Kidney (tissue), 22 donors: Measurements from ENCODE around the gene PXT1. TPM values are rescaled to one million over a fixed set of nuclear protein-coding genes. Genes with fewer than 3 reads are reported as not detected.

Experiments
- DNase-seq, 5 donors: peaks; one replicate each; pipeline ENCODE4 v3.0.0-alpha.2; 2013 to 2020
- FAIRE-seq: peaks from 2 replicates; lab custom pipeline; 2012; peaks lifted over from hg19 to GRCh38; lab: Jason Lieb, UNC
- H3K27ac ChIP-seq, 2 donors: one replicate each; pipeline ENCODE4 v1.7.0; 2013; ENCODE audit warnings: low read depth in 2 of 2, low read length in 2 of 2, inconsistent platforms in 1 of 2
- H3K27me3 ChIP-seq: one replicate; pipeline ENCODE4 v1.7.1; 2013; ENCODE audit warnings: low read length, inconsistent platforms; ENCODE audit not compliant: control insufficient read depth, insufficient read depth
- H3K36me3 ChIP-seq, 3 donors: one replicate each; pipeline versions ENCODE4 v1.7.0 to v1.7.1; 2013; ENCODE audit warnings: low read length in 3 of 3, control low read depth in 1 of 3, inconsistent platforms in 1 of 3; ENCODE audit not compliant: insufficient read depth in 3 of 3, control insufficient read depth in 2 of 3
- H3K4me1 ChIP-seq, 3 donors: one replicate each; pipeline versions ENCODE4 v1.7.0 to v1.7.1; 2013; ENCODE audit warnings: low read length in 3 of 3, inconsistent platforms in 1 of 3, low read depth in 1 of 3; ENCODE audit not compliant: control insufficient read depth in 2 of 3, insufficient read depth in 2 of 3
- H3K4me3 ChIP-seq, 3 donors: one replicate each; pipeline versions ENCODE4 v1.7.0 to v1.8.1; 2013; ENCODE audit warnings: low read length in 3 of 3, control low read depth in 1 of 3, inconsistent platforms in 1 of 3
- H3K9ac ChIP-seq, 3 donors: one replicate each; pipeline versions ENCODE4 v1.7.0 to v1.7.1; 2013; ENCODE audit warnings: low read length in 3 of 3, control low read depth in 1 of 3, inconsistent platforms in 1 of 3
- H3K9me3 ChIP-seq, 3 donors: one replicate each; pipeline versions ENCODE4 v1.7.0 to v1.7.1; 2013; ENCODE audit warnings: low read length in 3 of 3, control low read depth in 1 of 3, inconsistent platforms in 1 of 3; ENCODE audit not compliant: control insufficient read depth in 2 of 3, insufficient read depth in 1 of 3
- intact Hi-C: fragments of 100-400 bp; cut with DNase I; formaldehyde crosslinking; loops from one replicate; pipeline ENCODE4 v1.11.1; 2022
- long read RNA-seq, 10 donors: library from polyadenylated mRNA in 1 of 10; unstranded in 1 of 10; transcript quantifications; one replicate each; pipeline ENCODE4 v2.0.0 and lab custom pipeline, GENCODE V29; 2021 to 2026
- polyA plus RNA-seq: library from polyadenylated mRNA; stranded (reverse); fragments of 350-450 nt; fragmentation: Illumina TruSeq; extraction: RNeasy Lipid Tissue Mini Kit (QIAGEN cat#74804); gene quantifications from one replicate; pipeline ENCODE4 v1.2.3, GENCODE V29; 2014; ENCODE audit warnings: low read depth, low replicate concordance; ENCODE audit not compliant: insufficient read depth
- total RNA-seq: library from RNA; stranded (reverse); fragmentation: NEBNext Ultra II Directional; extraction: Animal tissue kit (Norgen Biotek cat#: 25700); gene quantifications from one replicate; pipeline ENCODE4 v1.2.1, GENCODE V29; 2021
- TF ChIP-seq, protein P1 (sequence below): IDR thresholded peaks from 3 replicates; pipeline ENCODE4 v1.5.1; 2012; ENCODE audit warnings: mild to moderate bottlenecking, moderate library complexity, borderline replicate concordance; ENCODE audit not compliant: insufficient read depth; ENCODE audit errors: extremely low read depth
- donor health status: control.
- donor health status: control.
- donor health status: control.
- donor health status: control.
- donor health status: control.
- donor health status: DM: yes; HTN: yes; CAD: no.
- donor health status: Normal renal cell carcinoma (clear cell type).

Gene PXT1, protein sequence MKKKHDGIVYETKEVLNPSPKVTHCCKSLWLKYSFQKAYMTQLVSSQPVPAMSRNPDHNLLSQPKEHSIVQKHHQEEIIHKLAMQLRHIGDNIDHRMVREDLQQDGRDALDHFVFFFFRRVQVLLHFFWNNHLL
- total RNA-seq (0.13 TPM), polyA plus RNA-seq (not detected)
- long read RNA-seq, donor 1: 0 reads
- long read RNA-seq, donor 2, partial matches to known transcripts: 0 of 9 reads
- long read RNA-seq, donor 2, other reads (novel, unspliced or antisense): 9 of 9 reads
- long read RNA-seq, donor 3: 0 reads
- long read RNA-seq, donor 4, partial matches to known transcripts: 0 of 12 reads
- long read RNA-seq, donor 4, other reads (novel, unspliced or antisense): 12 of 12 reads
- long read RNA-seq, donor 5: 0 reads
- long read RNA-seq, donor 6: 0 reads
- long read RNA-seq, donor 7: 0 reads
- long read RNA-seq, donor 8: 0 reads
- long read RNA-seq, donor 9: 0 reads
- long read RNA-seq, donor 10: 0 reads

DNA sequence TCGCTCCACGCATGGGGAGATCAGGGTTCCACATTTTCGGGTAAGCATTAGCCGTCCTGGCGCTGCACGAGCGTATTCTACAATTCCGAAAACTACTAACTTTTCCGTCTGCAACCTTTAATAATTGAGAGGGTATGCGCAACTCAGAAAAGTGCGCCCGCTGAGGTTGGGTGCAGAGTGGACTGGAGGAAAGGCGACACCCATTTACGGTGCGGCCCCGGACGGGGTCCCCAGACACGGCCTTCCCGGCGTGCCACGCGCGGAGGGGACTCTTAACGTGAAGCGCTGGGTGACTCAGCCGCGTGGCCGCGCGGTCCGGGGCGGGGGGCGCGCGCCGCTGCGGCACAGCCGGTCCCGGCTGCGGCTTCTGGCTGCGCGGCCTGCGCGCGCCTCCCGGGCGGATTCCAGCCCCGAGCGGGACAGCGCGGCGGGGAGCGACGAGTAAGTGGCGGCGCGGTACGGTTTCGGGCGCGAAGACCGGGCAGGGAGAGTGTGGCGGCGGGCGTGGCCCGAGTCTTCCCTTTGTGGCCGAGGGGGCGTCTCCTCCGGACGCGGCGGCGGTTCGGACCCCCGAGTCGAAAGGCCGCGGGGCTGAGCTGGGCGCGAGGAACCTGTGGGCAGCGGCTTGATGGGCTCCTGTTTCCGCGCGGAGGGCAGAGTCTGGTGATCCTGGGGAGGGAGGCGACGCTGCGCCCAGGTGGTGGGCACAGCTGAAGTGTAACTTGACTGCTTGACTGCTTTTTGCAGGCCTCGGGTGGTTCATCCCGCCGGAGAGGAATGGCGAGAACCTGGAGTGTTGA is at the start of gene PXT1, which contains the start of gene KCTD20:
TSS of gene PXT1 (minus strand) at position 184 of the 800 bp plus-strand sequence. CDS start 16,772 bp downstream, outside the sequence.
TSS of gene KCTD20 (plus strand) at position 330 of the 800 bp plus-strand sequence. CDS start 27,098 bp downstream, outside the sequence.
- Histone ChIP-seq H3K9ac (peak within 1 kb of the TSS; percentile 81 to 89 (median 83)), H3K27me3 (no peaks in the 10 kb centered on the region), H3K36me3 (no peaks in the 10 kb centered on the region), H3K4me1 (peaks cover 0 to 16% (median 10%) of the 10 kb centered on the region in 3 donors), H3K4me3 (peak within 1 kb of the TSS; percentile 83 to 96 (median 92)), H3K9me3 (no peaks in the 10 kb centered on the region), H3K27ac (peak within 1 kb of the TSS; percentile 97)
- TF ChIP-seq, protein P1, sequence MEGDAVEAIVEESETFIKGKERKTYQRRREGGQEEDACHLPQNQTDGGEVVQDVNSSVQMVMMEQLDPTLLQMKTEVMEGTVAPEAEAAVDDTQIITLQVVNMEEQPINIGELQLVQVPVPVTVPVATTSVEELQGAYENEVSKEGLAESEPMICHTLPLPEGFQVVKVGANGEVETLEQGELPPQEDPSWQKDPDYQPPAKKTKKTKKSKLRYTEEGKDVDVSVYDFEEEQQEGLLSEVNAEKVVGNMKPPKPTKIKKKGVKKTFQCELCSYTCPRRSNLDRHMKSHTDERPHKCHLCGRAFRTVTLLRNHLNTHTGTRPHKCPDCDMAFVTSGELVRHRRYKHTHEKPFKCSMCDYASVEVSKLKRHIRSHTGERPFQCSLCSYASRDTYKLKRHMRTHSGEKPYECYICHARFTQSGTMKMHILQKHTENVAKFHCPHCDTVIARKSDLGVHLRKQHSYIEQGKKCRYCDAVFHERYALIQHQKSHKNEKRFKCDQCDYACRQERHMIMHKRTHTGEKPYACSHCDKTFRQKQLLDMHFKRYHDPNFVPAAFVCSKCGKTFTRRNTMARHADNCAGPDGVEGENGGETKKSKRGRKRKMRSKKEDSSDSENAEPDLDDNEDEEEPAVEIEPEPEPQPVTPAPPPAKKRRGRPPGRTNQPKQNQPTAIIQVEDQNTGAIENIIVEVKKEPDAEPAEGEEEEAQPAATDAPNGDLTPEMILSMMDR: no peak
- FAIRE-seq: no peak
- peak; percentile 91 to 97 (median 94) for DNase-seq
- intact Hi-C loops: no loop called here

DNA sequence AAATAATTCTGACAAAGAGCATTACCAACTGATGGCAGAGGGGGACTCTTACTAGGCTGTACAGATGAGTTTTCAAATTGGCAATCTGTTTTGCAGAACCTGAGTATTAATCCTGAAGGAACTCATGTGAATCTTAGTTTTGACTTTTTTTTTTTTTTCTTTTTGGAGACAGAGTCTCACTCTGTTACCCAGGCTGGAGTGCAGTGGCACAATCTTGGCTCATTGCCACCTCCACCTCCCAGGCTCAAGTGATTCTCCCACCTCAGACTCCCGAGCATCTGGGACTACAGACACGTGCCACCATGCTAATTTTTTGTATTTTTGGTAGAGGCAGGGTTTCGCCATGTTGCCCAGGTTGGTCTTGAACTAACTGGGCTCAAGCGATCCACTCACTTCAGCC is 49.4 kb upstream of the PXT1 start:
- H3K9me3 ChIP-seq: no peaks in the 10 kb centered on the region
- intact Hi-C loops: no loop called here
- no peak overlapping the region for H3K9ac ChIP-seq
- no peak overlapping the region for H3K27ac ChIP-seq
- DNase-seq (no peak), FAIRE-seq (no peak)
- no peaks in the 10 kb centered on the region for H3K4me1 ChIP-seq
- no peaks in the 10 kb centered on the region for H3K27me3 ChIP-seq
- no peak overlapping the region for H3K4me3 ChIP-seq
- peaks cover 9 to 26% (median 14%) of the 10 kb centered on the region in 3 donors for H3K36me3 ChIP-seq
- TF ChIP-seq, protein P1: no peak

GRCh38 chr6:36491378-36491965 is 48.8 kb upstream of the PXT1 start:
- no peak overlapping the region for H3K4me3 ChIP-seq
- no peaks in the 10 kb centered on the region for H3K4me1 ChIP-seq
- peak in 1 of 5 donors; percentile 13 for DNase-seq
- H3K36me3 ChIP-seq: peaks cover 12 to 26% (median 16%) of the 10 kb centered on the region in 3 donors
- H3K27ac ChIP-seq: no peak overlapping the region
- intact Hi-C loops: no loop called here
- no peak overlapping the region for H3K9ac ChIP-seq
- FAIRE-seq: no peak
- TF ChIP-seq, protein P1: no peak
- no peaks in the 10 kb centered on the region for H3K9me3 ChIP-seq
- no peaks in the 10 kb centered on the region for H3K27me3 ChIP-seq
